Gastrocnemius medialis (tissue), 4 donors: ENCODE data around the gene HDGFL2.

Source experiments
- CTCF ChIP-seq, 5 experiments: fragments of 450-650 bp in 3 of 5; fragments of 200-600 bp in 2 of 5; sonication (generic) in 2 of 5; IDR thresholded peaks in 4 of 5; conservative IDR thresholded peaks in 1 of 5; 1 replicate in 4 of 5; 2 replicates in 1 of 5; pipeline ENCODE4 v1.5.1; 2016 to 2019; ENCODE audit warnings: antibody characterized with exemption in 5 of 5, mild to moderate bottlenecking in 3 of 5, moderate library complexity in 3 of 5
- POLR2A ChIP-seq, 2 donors: fragments of 450-650 bp; IDR thresholded peaks; one replicate each; pipeline ENCODE4 v1.6.1; 2017; ENCODE audit warnings: antibody characterized with exemption in 2 of 2, mild to moderate bottlenecking in 2 of 2, moderate library complexity in 2 of 2

GRCh38 chr19:4441994-4442818 is 29.9 kb upstream of the HDGFL2 start:
- TF ChIP-seq CTCF (IDR thresholded peaks at IDR 0.05 in 4 of 5, conservative IDR thresholded peaks at IDR 0.05 in 1 of 5), result no peak
- no peak for TF ChIP-seq POLR2A (IDR thresholded peaks at IDR 0.05)
